ENCODE data around the gene HDLBP. TPM values are rescaled to one million over a fixed set of nuclear protein-coding genes. Genes with fewer than 3 reads are reported as not detected.
A peak's percentile ranks its signal among the peaks of the same experiment; 100 is the strongest.
"Not testable (repeated sequence)": the region's sequence is repeated elsewhere in the genome, so short reads cannot be mapped to it uniquely, and the experiment has no call there.

The HDLBP gene
- total RNA-seq, 1 experiment from 2014 or later, result 447 TPM

GRCh38 chr2:241349941-241350340 lies 34.5 kb upstream of the HDLBP start:
- Histone ChIP-seq H3K27me3 (no peaks in the 10 kb centered on the region), H3K36me3 (peaks cover 91% of the 10 kb centered on the region), H3K4me3 (no peak overlapping the region), H3K9me3 (no peaks in the 10 kb centered on the region)
- DNase-seq, result no peak

- Histone ChIP-seq H3K36me3 (peaks cover 94% of the 10 kb centered on the region), H3K27me3 (no peaks in the 10 kb centered on the region), H3K9me3 (no peaks in the 10 kb centered on the region), H3K4me3 (no peak overlapping the region)
- no peak for DNase-seq
Observed at GRCh38 chr2:241344925-241345651, 29.6 kb upstream of the HDLBP start.

- no peak overlapping the region for H3K4me3 ChIP-seq
- no peaks in the 10 kb centered on the region for H3K9me3 ChIP-seq
- H3K27me3 ChIP-seq, result no peaks in the 10 kb centered on the region
- H3K36me3 ChIP-seq, result peaks cover 92% of the 10 kb centered on the region
- DNase-seq, result no peak
Observed at GRCh38 chr2:241340631-241341163, 25.2 kb upstream of the HDLBP start.

- no peak for DNase-seq
- Histone ChIP-seq H3K4me3 (no peak overlapping the region), H3K9me3 (no peaks in the 10 kb centered on the region), H3K36me3 (peaks cover 92% of the 10 kb centered on the region), H3K27me3 (no peaks in the 10 kb centered on the region)
Observed at GRCh38 chr2:241339839-241340630, 24.6 kb upstream of the HDLBP start.

GRCh38 chr2:241334813-241335212 lies 19.3 kb upstream of the HDLBP start:
- no peak overlapping the region for H3K4me3 ChIP-seq
- H3K9me3 ChIP-seq, result no peaks in the 10 kb centered on the region
- H3K36me3 ChIP-seq, result peaks cover 91% of the 10 kb centered on the region
- H3K27me3 ChIP-seq, result no peaks in the 10 kb centered on the region
- no peak for DNase-seq

GRCh38 chr2:241330616-241330981 lies 15.1 kb upstream of the HDLBP start:
- no peak for DNase-seq
- H3K9me3 ChIP-seq, result no peaks in the 10 kb centered on the region
- H3K4me3 ChIP-seq, result no peak overlapping the region
- H3K27me3 ChIP-seq, result no peaks in the 10 kb centered on the region
- peaks cover 94% of the 10 kb centered on the region for H3K36me3 ChIP-seq

- peaks cover 94% of the 10 kb centered on the region for H3K36me3 ChIP-seq
- DNase-seq, result no peak
- H3K9me3 ChIP-seq, result no peaks in the 10 kb centered on the region
- H3K27me3 ChIP-seq, result no peaks in the 10 kb centered on the region
- no peak overlapping the region for H3K4me3 ChIP-seq
Observed at GRCh38 chr2:241329669-241330615, 14.5 kb upstream of the HDLBP start.

- Histone ChIP-seq H3K27me3 (no peaks in the 10 kb centered on the region), H3K36me3 (peaks cover 84% of the 10 kb centered on the region), H3K4me3 (no peak overlapping the region), H3K9me3 (no peaks in the 10 kb centered on the region)
- DNase-seq, result no peak
Observed at GRCh38 chr2:241325257-241325656, 9.8 kb upstream of the HDLBP start.

- H3K27me3 ChIP-seq, result no peaks in the 10 kb centered on the region
- H3K36me3 ChIP-seq, result peaks cover 84% of the 10 kb centered on the region
- no peak for DNase-seq
- H3K4me3 ChIP-seq, result no peak overlapping the region
- H3K9me3 ChIP-seq, result no peaks in the 10 kb centered on the region
Observed at GRCh38 chr2:241324775-241325174, 9.3 kb upstream of the HDLBP start.

- Histone ChIP-seq H3K9me3 (no peaks in the 10 kb centered on the region), H3K4me3 (no peak overlapping the region), H3K27me3 (no peaks in the 10 kb centered on the region), H3K36me3 (peaks cover 84% of the 10 kb centered on the region)
- no peak for DNase-seq
Observed at GRCh38 chr2:241323778-241324177, 8.3 kb upstream of the HDLBP start.

- no peak overlapping the region for H3K4me3 ChIP-seq
- no peaks in the 10 kb centered on the region for H3K27me3 ChIP-seq
- H3K36me3 ChIP-seq, result peaks cover 79% of the 10 kb centered on the region
- H3K9me3 ChIP-seq, result no peaks in the 10 kb centered on the region
- DNase-seq, result no peak
Observed at GRCh38 chr2:241321886-241322285, 6.4 kb upstream of the HDLBP start.

GRCh38 chr2:241321033-241321432 lies 5.6 kb upstream of the HDLBP start:
- no peak overlapping the region for H3K4me3 ChIP-seq
- no peaks in the 10 kb centered on the region for H3K27me3 ChIP-seq
- H3K9me3 ChIP-seq, result no peaks in the 10 kb centered on the region
- H3K36me3 ChIP-seq, result peaks cover 81% of the 10 kb centered on the region
- no peak for DNase-seq

GRCh38 chr2:241320394-241320793 lies 4.9 kb upstream of the HDLBP start:
- Histone ChIP-seq H3K9me3 (no peaks in the 10 kb centered on the region), H3K27me3 (no peaks in the 10 kb centered on the region), H3K36me3 (peaks cover 76% of the 10 kb centered on the region), H3K4me3 (no peak overlapping the region)
- DNase-seq, result no peak

- H3K4me3 ChIP-seq, result peak overlapping the region; percentile 4; the same call in 1 of the 2 replicates
- H3K36me3 ChIP-seq, result peaks cover 65% of the 10 kb centered on the region
- not testable (repeated sequence) for DNase-seq, H3K9me3 ChIP-seq, H3K27me3 ChIP-seq
Observed at GRCh38 chr2:241318830-241319229, 3.4 kb upstream of the HDLBP start.

- Histone ChIP-seq H3K27me3 (no peaks in the 10 kb centered on the region), H3K36me3 (peaks cover 64% of the 10 kb centered on the region), H3K9me3 (no peaks in the 10 kb centered on the region), H3K4me3 (peak overlapping the region; percentile 91)
- DNase-seq, result no peak
Observed at GRCh38 chr2:241317391-241317790, 1.9 kb upstream of the HDLBP start.

GRCh38 chr2:241316825-241317224 lies 1.4 kb upstream of the HDLBP start:
- H3K9me3 ChIP-seq, result no peaks in the 10 kb centered on the region
- H3K36me3 ChIP-seq, result peaks cover 60% of the 10 kb centered on the region
- H3K4me3 ChIP-seq, result peak overlapping the region; percentile 91
- no peak for DNase-seq
- H3K27me3 ChIP-seq, result no peaks in the 10 kb centered on the region

Data from MG63 (cell line).